SK-N-SH (cell line): ENCODE results near the gene FAAP20. TPM values are rescaled to one million over a fixed set of nuclear protein-coding genes. Genes with fewer than 3 reads are reported as not detected.

ENCODE experiments used
- CTCF ChIA-PET: fragments of 300-600, 350-600 bp; formaldehyde crosslinking; extraction: SDS; loops from one replicate; lab custom pipeline; 2021; lab: Yijun Ruan, JAX
- POLR2A ChIA-PET: fragments of 350-600 bp; sonication (Branson Sonifier 250); formaldehyde crosslinking; extraction: SDS; loops from one replicate; lab custom pipeline; 2020; ENCODE audit warnings: antibody characterized with exemption, inconsistent platforms; lab: Yijun Ruan, JAX
- DNase-seq: peaks from one replicate; pipeline ENCODE4 v3.0.0; 2012
- H2AFZ ChIP-seq: fragments of 200-600 bp; sonication (generic); 2 replicates; pipeline ENCODE4 v1.8.1; 2016; ENCODE audit warnings: antibody characterized with exemption, mild to moderate bottlenecking, low read depth
- H3F3A ChIP-seq: fragments of 200-600 bp; sonication (generic); replicated peaks from 2 replicates; pipeline ENCODE3; 2016; ENCODE audit warnings: antibody characterized with exemption, mild to moderate bottlenecking; ENCODE audit not compliant: insufficient read depth
- H3K27ac ChIP-seq, 2 experiments: fragments of 200-500 bp in 1 of 2; fragments of 200-600 bp in 1 of 2; sonication (Bioruptor generic) in 1 of 2; sonication (generic), shearing (Covaris generic) in 1 of 2; 2 replicates each; pipeline versions ENCODE4 v1.5.1 to v1.6.1; 2014 to 2016; ENCODE audit warnings: low read depth in 2 of 2, inconsistent platforms in 1 of 2, low read length in 1 of 2, mild to moderate bottlenecking in 1 of 2, mixed read lengths in 1 of 2
- H3K27me3 ChIP-seq: fragments of 200-600 bp; sonication (generic), shearing (Covaris generic); 2 replicates; pipeline ENCODE4 v1.6.1; 2016; ENCODE audit warnings: mixed run types; ENCODE audit not compliant: insufficient read depth
- H3K36me3 ChIP-seq, 2 experiments: fragments of 200-500 bp in 1 of 2; fragments of 200-600 bp in 1 of 2; sonication (Bioruptor generic) in 1 of 2; sonication (generic) in 1 of 2; replicated peaks in 1 of 2; 2 replicates each; pipeline versions ENCODE3 to v1.5.1; 2014 to 2016; ENCODE audit warnings: low read length in 1 of 2, mild to moderate bottlenecking in 1 of 2; ENCODE audit not compliant: insufficient read depth in 2 of 2, control insufficient read depth in 1 of 2
- H3K4me1 ChIP-seq, 2 experiments: fragments of 200-500 bp in 1 of 2; fragments of 200-600 bp in 1 of 2; sonication (Bioruptor generic) in 1 of 2; sonication (generic), shearing (Covaris generic) in 1 of 2; 2 replicates each; pipeline versions ENCODE4 v1.5.1 to v1.6.1; 2014 to 2016; ENCODE audit warnings: low read depth in 1 of 2, low read length in 1 of 2, mixed run types in 1 of 2; ENCODE audit not compliant: insufficient read depth in 2 of 2, control insufficient read depth in 1 of 2
- H3K4me2 ChIP-seq: fragments of 200-600 bp; sonication (generic), shearing (Covaris generic); 2 replicates; pipeline ENCODE4 v1.6.1; 2017; ENCODE audit warnings: mixed run types
- H3K4me3 ChIP-seq, 2 experiments: fragments of 200-500 bp in 1 of 2; fragments of 200-600 bp in 1 of 2; sonication (Bioruptor generic) in 1 of 2; sonication (generic), shearing (Covaris generic) in 1 of 2; 2 replicates each; pipeline versions ENCODE4 v1.5.1 to v1.8.1; 2014 to 2016; ENCODE audit warnings: low read depth in 2 of 2, inconsistent platforms in 1 of 2, low read length in 1 of 2, mild to moderate bottlenecking in 1 of 2, mixed read lengths in 1 of 2, moderate library complexity in 1 of 2
- H3K79me2 ChIP-seq: fragments of 200-600 bp; sonication (generic); 2 replicates; pipeline ENCODE4 v1.8.1; 2017; ENCODE audit warnings: mild to moderate bottlenecking; ENCODE audit not compliant: insufficient read depth
- H3K9ac ChIP-seq: fragments of 200-600 bp; sonication (generic); 2 replicates; pipeline ENCODE4 v1.6.1; 2017; ENCODE audit warnings: mixed run types
- H3K9me2 ChIP-seq: fragments of 200-600 bp; sonication (generic); 2 replicates; pipeline ENCODE4 v1.6.1; 2017; ENCODE audit warnings: mixed run types
- H3K9me3 ChIP-seq: fragments of 200-600 bp; sonication (generic); 2 replicates; pipeline ENCODE4 v1.6.1; 2017; ENCODE audit warnings: mixed run types, mild to moderate bottlenecking, moderate library complexity
- H4K20me1 ChIP-seq: fragments of 200-600 bp; sonication (generic); 2 replicates; pipeline ENCODE4 v1.6.1; 2017; ENCODE audit warnings: mild to moderate bottlenecking, mixed run types; ENCODE audit not compliant: insufficient read depth
- ELF1 ChIP-seq: IDR thresholded peaks from 2 replicates; pipeline ENCODE4 v1.4.0; 2012
- FOXJ3 ChIP-seq: sonication (generic); formaldehyde crosslinking; IDR thresholded peaks from 2 replicates; pipeline ENCODE4 v1.5.1; 2020; ENCODE audit warnings: mild to moderate bottlenecking, missing genetic modification reagents
- GABPA ChIP-seq: IDR thresholded peaks from 2 replicates; pipeline ENCODE4 v1.4.0; 2012; ENCODE audit warnings: low read depth, mild to moderate bottlenecking
- MAX ChIP-seq: IDR thresholded peaks from 2 replicates; pipeline ENCODE4 v1.4.0; 2012; ENCODE audit warnings: low read depth
- MEF2A ChIP-seq: IDR thresholded peaks from 2 replicates; pipeline ENCODE4 v1.4.0; 2012; ENCODE audit warnings: low read depth, borderline replicate concordance
- POLR2AphosphoS5 ChIP-seq: IDR thresholded peaks from 2 replicates; pipeline ENCODE4 v1.6.1; 2012; ENCODE audit warnings: low read depth, low read length
- RAD21 ChIP-seq: IDR thresholded peaks from 2 replicates; pipeline ENCODE4 v1.6.1; 2012; ENCODE audit warnings: mild to moderate bottlenecking, low read length
- REST ChIP-seq: IDR thresholded peaks from 2 replicates; pipeline ENCODE4 v1.6.1; 2012; ENCODE audit warnings: mild to moderate bottlenecking, low read depth, low read length, moderate library complexity
- SIN3A ChIP-seq: IDR thresholded peaks from 2 replicates; pipeline ENCODE4 v1.6.1; 2012; ENCODE audit warnings: low read depth, mild to moderate bottlenecking, low read length, moderate library complexity, borderline replicate concordance
- TEAD4 ChIP-seq: IDR thresholded peaks from 2 replicates; pipeline ENCODE4 v1.4.0; 2012; ENCODE audit warnings: mild to moderate bottlenecking, borderline replicate concordance; ENCODE audit not compliant: insufficient read depth
- USF2 ChIP-seq: fragments of 150-350 bp; IDR thresholded peaks from 2 replicates; pipeline ENCODE4 v1.6.1; 2017; ENCODE audit warnings: antibody characterized with exemption, low read length, low read depth, borderline replicate concordance
- ZBTB33 ChIP-seq: IDR thresholded peaks from 2 replicates; pipeline ENCODE4 v1.4.0; 2012; ENCODE audit warnings: low read depth, borderline replicate concordance
- WGBS: methylation state at CpG from one replicate; pipeline ENCODE4 v1.1.6; 2017; ENCODE audit warnings: low lambda C conversion rate; 5-methylcytosine and 5-hydroxymethylcytosine counted together
- polyA plus RNA-seq, 3 experiments: library from polyadenylated mRNA; depleted of rRNA; stranded (reverse); fragments of >200 nt; gene quantifications; 2 replicates each; pipeline ENCODE4 v1.2.3, GENCODE V29; 2012
- TF ChIP-seq, protein P1 (sequence below): fragments of 150-350 bp; IDR thresholded peaks from 2 replicates; pipeline ENCODE4 v1.6.1; 2016; ENCODE audit warnings: mild to moderate bottlenecking, low read depth, low read length

The FAAP20 gene
- polyA plus RNA-seq, 1 of the 3 experiments (the other 2 are of a cell fraction) = 58.3 TPM

- no peak for DNase-seq
- Histone ChIP-seq H3K27me3 (no peaks in the 10 kb centered on the region), H3K4me3 (no peak overlapping the region), H3F3A (no peaks in the 10 kb centered on the region), H4K20me1 (peaks cover 100% of the 10 kb centered on the region), H3K79me2 (peaks cover 100% of the 10 kb centered on the region), H3K9me3 (no peaks in the 10 kb centered on the region), H3K27ac (no peak overlapping the region), H3K36me3 (no peaks in the 10 kb centered on the region), H3K4me2 (no peak overlapping the region), H3K9ac (no peak overlapping the region), H3K9me2 (no peaks in the 10 kb centered on the region), H2AFZ (no peak overlapping the region), H3K4me1 (peaks cover 0 to 52% of the 10 kb centered on the region in 2 experiments; a peak in 1 of 4 replicates)
- ChIA-PET CTCF (interaction anchor here (0.8 to 2.4 kb wide), 4 partner anchors 9 to 143 kb away, joined by 3 to 8 read pairs (median 4); no protein-coding TSS in a partner anchor), POLR2A (interaction anchor here (2.9 kb wide), 1 partner anchor 11 kb away, joined by 6 read pairs; no protein-coding TSS in a partner anchor)
- TF ChIP-seq TEAD4 (no peak), POLR2AphosphoS5 (no peak), RAD21 (no peak), SIN3A (no peak), MAX (no peak), FOXJ3 (CRISPR knock-in tag) (no peak), MEF2A (no peak), ZBTB33 (no peak), USF2 (no peak), GABPA (no peak), REST (no peak), ELF1 (no peak)
- TF ChIP-seq, protein P1, sequence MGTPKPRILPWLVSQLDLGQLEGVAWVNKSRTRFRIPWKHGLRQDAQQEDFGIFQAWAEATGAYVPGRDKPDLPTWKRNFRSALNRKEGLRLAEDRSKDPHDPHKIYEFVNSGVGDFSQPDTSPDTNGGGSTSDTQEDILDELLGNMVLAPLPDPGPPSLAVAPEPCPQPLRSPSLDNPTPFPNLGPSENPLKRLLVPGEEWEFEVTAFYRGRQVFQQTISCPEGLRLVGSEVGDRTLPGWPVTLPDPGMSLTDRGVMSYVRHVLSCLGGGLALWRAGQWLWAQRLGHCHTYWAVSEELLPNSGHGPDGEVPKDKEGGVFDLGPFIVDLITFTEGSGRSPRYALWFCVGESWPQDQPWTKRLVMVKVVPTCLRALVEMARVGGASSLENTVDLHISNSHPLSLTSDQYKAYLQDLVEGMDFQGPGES = no peak
- WGBS = 96% methylated on average over 6 of the region's 6 CpGs
Measured at GRCh38 chr1:2239013-2239370, 44.4 kb upstream of the FAAP20 start.
